DMS79 treated with DMSO at 0.1 percent for 48 hours (cell line): ENCODE results near the gene TRAK2.
"Not testable (repeated sequence)": the region's sequence is repeated elsewhere in the genome, so short reads cannot be mapped to it uniquely, and the experiment has no call there.

ENCODE experiments used
- DNase-seq: peaks from one replicate; lab custom pipeline; 2025; lab: John Stamatoyannopoulos, UW

Gene TRAK2

GRCh38 chr2:201414099-201415023, 36.9 kb downstream of the TRAK2 start:
- DNase-seq: no peak

GRCh38 chr2:201413552-201413951, 37.7 kb downstream of the TRAK2 start:
- DNase-seq: no peak

- DNase-seq: no peak
Measured at GRCh38 chr2:201413143-201413542, 38.1 kb downstream of the TRAK2 start.

DNA sequence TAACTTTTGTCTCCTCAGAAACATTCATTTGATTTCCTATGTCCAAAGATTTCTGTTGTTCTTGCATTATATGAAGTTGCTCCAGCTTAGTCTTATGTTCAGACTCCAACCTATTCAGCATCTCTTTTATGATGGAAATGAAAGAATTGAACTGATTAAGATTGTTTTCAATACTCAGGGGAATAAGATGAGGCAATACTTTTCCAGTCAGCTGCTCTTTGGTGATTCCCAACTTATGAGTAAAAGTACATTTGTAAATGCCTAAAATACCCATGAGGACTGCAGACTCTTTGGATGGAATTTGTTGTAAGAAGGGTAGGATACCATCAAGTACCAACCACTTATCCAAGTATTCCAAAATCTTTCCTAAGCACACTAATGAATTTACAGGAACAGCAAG, 39.8 kb downstream of the TRAK2 start:
- DNase-seq: no peak

- DNase-seq: no peak
Measured at GRCh38 chr2:201408931-201409330, 42.3 kb downstream of the TRAK2 start.

- DNase-seq: no peak
Measured at GRCh38 chr2:201407265-201407664, 44.0 kb downstream of the TRAK2 start.

- DNase-seq: peak; percentile 48
Measured at GRCh38 chr2:201406077-201406662, 45.1 kb downstream of the TRAK2 start.

- DNase-seq: no peak
Measured at GRCh38 chr2:201404699-201405280, 46.5 kb downstream of the TRAK2 start.

DNA sequence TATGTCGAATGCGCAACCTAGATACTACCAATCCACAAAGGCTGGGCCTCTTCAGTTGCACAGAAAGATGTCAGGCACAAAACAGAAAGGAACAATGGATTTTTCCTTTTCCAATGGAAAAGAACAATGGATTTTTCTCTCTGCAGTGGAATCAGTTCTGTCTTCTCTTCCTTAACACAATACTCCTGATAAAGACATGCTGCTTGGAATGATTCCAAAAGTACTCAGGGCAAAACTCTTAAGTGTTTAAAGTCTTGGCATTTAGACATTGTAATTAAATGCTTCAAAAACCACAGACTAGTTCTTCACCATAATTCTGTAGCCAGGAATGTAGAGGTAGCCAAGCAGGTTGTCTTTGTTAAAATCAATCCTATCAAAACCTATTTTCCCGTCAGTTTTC, 47.4 kb downstream of the TRAK2 start:
- peak; percentile 94 for DNase-seq

DNA sequence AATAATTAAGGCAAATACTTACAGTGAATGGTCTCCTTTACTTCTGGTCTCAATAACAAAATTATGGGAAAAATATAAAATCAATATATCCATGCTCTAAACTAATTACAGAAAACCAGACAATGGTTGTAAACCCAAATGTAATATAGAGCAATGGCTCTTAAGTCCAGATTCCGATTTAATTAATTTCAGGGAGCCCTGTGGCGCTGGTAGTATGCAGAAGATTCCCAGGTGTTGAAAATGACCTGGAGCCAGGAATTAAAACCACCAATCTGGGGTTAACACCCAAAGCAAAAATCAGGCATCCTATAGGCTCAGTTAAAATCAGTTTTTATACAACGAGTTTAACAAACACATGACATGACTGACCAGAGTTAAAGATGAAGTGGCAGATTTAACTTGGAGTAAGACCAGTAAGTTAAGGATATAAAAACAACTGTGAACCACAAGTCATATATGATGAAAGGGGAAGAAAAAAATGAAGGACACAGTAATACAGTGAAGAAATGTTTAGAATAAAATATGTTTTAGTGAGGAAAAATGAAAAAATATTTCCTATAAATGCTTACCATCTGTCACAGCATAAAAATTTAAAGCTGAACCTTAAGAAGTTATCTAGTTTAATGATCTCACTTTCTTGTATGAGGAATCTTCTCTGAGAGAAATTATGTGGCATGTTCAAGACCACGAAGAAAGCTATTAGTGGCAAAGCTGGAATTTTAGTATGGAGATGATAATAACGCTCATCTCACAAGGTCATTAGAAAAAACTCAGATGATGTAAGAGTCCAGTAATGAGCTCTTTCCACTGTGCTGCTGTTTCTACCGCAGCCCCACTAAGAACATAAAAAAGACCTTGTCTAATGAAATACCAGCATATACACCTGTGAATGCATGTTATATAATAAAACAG, 48.4 kb downstream of the TRAK2 start:
- DNase-seq: no peak

- peak; percentile 85 for DNase-seq
Measured at GRCh38 chr2:201401815-201402214, 49.4 kb downstream of the TRAK2 start.

DNA sequence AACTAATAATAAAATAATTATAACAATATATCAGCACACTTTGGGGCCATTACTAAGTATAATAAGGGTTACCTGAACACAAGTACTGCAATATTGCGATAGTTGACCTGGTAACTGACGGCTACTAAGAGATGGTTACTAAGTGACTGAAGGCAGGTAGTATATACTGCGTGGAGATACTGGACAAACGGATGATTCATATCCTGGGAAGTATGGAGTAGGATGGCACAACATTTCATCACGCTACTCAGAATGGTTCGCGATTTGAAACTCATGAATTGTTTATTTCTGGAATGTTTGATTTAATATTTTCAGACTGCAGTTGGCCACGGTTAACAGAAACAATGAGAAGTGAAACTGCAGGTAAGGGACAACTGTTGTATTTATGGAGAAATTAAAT, 54.7 kb downstream of the TRAK2 start:
- no peak for DNase-seq

DNA sequence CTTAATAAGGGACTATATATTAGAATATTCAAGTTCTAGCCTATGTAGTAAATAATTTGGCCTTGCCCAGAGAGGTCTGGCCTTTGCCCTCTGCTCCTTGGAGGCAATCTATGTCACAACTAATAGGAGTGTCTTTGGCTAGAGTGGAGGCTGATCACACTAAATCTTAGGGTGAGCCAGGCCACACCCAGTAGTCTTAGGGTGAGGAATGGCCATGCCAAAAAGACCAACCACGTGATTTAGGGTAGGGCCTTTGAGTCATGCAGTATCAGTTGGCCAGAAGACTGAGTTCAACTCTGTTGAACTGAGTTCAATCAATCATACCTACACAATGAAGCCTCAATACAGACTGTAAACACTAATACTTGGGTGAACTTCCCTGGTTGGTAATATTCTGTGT, 68.1 kb downstream of the TRAK2 start:
- no peak for DNase-seq

DNA sequence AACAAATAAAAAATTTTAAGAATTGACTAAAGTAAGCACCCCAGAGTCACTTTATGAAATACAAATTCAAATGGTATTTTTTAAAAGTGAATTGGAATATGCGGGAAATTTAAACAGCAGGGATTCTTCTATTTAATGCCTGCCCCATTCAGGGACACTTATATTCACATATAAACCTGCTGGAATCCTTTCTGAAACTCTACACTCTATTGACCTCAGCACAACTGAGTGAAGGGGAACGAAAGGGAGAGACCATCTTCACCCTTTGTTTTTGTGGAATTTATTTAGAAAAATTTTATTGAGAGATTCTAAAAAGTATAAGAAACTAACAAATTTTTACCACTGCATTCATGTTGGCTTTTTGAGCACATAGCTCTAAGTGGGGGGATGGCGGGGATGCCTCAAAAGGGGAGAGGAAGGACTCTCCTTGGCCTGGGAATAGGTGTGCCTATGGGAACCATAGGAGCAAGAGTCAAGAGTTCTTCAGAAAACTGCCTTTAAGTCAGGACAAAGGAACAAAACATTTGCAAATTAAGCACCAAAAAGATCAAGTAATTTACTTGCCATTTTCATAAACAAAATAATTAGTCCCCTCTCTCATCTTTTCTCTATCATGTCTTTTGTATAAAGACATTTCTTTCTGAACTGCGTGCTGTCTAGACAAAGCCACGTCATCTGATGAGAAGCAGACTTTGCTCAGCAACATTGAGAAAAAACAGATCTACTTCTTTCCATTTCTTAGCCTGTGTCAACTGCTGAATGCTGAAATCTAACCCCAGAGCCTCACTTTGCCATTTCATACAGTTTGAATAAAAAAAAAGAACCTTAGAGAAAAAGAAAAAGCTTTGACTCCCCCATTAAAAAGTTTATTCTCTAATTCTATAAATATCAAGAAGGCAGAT, 72.5 kb downstream of the TRAK2 start:
- no peak for DNase-seq

DNA sequence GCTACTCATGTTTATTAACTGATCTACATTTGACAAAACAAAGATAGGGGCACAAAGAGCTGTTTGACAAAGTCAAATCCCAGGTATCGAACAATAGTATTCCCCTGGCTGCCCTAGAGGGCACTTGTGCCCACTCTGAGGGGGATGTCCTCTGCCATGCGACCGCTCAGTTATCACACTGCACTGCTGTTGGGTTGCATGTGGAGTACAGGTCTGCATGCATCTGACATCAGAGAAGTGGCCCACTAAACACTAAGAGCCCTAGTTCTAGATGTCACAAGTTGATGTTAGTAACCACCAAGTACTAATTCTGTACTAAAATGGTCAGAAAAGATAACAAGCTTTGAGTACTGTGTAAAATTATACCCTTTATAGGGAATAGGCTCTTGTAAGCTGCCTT, 74.0 kb downstream of the TRAK2 start:
- no peak for DNase-seq

DNA sequence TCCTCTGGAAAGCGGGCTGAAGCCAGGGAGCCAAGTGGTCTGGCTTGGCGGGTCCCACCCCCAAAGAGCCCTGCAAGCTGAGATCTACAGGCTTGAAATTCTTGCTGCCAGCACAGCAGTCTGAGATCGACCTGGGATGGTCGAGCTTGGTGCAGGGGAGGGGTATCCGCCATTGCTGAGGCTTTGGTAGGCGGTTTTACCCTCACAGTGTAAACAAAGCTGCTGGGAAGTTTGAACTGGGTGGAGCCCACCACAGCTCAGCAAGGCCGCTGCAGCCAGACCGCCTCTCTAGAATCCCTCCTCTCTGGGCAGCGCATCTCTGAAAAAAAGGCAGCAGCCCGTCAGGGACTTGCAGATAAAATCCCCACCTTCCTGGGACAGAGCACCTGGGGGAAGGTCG, 81.5 kb downstream of the TRAK2 start:
- no peak for DNase-seq

DNA sequence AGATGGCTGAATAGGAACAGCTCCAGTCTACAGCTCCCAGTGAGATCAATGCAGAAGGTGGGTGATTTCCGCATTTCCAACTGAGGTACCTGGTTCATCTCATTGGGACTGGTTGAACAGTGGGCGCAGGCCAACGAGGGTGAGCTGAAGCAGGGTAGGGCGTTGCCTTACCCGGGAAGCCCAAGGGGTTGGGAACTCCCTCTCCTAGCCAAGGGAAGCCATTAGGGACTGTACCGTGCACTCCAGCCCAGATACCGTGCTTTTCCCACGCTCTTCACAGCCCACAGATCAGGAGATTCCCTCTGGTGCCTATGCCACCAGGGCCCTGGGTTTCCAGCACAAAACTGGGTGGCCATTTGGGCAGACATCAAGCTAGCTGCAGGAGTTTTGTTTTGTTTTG, 81.9 kb downstream of the TRAK2 start:
- not testable (repeated sequence) for DNase-seq

DNA sequence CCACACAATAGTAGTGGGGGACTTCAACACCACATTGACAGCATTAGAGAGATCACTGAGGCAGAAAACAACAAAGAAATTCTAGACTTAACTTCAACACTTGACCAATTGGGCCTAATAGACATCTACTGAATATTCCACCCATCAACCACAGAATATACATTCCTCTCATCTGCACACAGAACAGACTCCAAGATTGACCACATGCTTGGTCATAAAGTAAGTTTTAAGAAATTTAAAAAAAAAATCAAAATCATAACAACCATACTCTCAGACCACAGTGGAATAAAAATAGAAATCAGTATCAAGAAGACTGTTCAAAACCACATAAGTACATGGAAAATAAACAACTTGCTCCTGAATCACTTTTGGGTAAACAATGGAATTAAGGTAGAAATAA, 85.1 kb downstream of the TRAK2 start:
- no peak for DNase-seq

GRCh38 chr2:201363857-201364560, 87.2 kb downstream of the TRAK2 start:
- DNase-seq: peak; percentile 9

GRCh38 chr2:201362396-201362795, 88.9 kb downstream of the TRAK2 start:
- DNase-seq: no peak
